Measurements from ENCODE around the gene MYH8.

The MYH8 gene

GRCh38 chr17:10380631-10381408, 40.9 kb downstream of the MYH8 start:
- DNase-seq (ENCODE audit: low read depth), result no peak

GRCh38 chr17:10372906-10373305, 48.8 kb downstream of the MYH8 start, which contains the start of gene MYH13:
TSS of gene MYH13 (minus strand) at chr17:10373006. CDS start at chr17:10364530, 8,476 bp downstream.
- DNase-seq (ENCODE audit: low read depth), result no peak

- DNase-seq (ENCODE audit: low read depth), result no peak
Measured at GRCh38 chr17:10370016-10370608, 51.6 kb downstream of the MYH8 start.

DNA sequence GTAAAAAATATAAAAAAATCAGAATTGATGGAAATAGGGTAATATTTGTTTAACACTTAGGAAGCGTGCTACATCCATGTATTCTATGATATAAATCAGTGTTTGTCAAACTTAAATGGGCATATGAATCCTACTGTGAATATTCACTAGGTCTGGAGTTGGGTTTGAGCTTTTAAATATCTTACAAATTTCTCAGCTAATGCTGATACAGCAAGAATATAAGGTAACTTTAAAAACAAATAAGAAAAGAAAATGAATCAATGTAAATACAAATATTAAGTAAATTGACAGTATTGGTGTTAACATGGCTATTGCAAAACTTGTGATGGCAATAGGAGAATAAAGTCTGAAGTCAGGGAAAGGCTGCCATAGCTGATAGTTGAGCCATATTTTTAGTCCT, 52.5 kb downstream of the MYH8 start:
- no peak for DNase-seq (ENCODE audit: low read depth)

- DNase-seq (ENCODE audit: low read depth), result no peak
Measured at GRCh38 chr17:10368561-10368960, 53.2 kb downstream of the MYH8 start.

GRCh38 chr17:10360578-10360977, 61.2 kb downstream of the MYH8 start:
- DNase-seq (ENCODE audit: low read depth), result no peak

GRCh38 chr17:10357768-10358167, 64.0 kb downstream of the MYH8 start:
- no peak for DNase-seq (ENCODE audit: low read depth)

- DNase-seq (ENCODE audit: low read depth), result no peak
Measured at GRCh38 chr17:10354651-10355050, 67.1 kb downstream of the MYH8 start.

GRCh38 chr17:10352893-10353292, 68.9 kb downstream of the MYH8 start:
- no peak for DNase-seq (ENCODE audit: low read depth)

- DNase-seq (ENCODE audit: low read depth), result no peak
Measured at GRCh38 chr17:10349403-10349802, 72.3 kb downstream of the MYH8 start.

GRCh38 chr17:10344816-10345215, 76.9 kb downstream of the MYH8 start:
- no peak for DNase-seq (ENCODE audit: low read depth)

All from HS-27A (cell line).